HG02678 (cell line): ENCODE results near the gene HLA-DPB1.
A peak's percentile ranks its signal among the peaks of the same experiment; 100 is the strongest.

Source experiments
- ATAC-seq: cut with Tn5 transposase; IDR thresholded peaks from one replicate; pipeline ENCODE4 v1.9.1; 2021; ENCODE audit warnings: mild to moderate bottlenecking, moderate library complexity; ENCODE audit not compliant: unreplicated experiment

HLA-DPB1 gene

GRCh38 chr6:33070909-33071308 lies 4.9 kb upstream of the HLA-DPB1 start:
- no peak for ATAC-seq

- no peak for ATAC-seq
These were observed 4.2 kb upstream of the HLA-DPB1 start for GRCh38 chr6:33071569-33071968.

GRCh38 chr6:33072508-33073100 lies 3.2 kb upstream of the HLA-DPB1 start:
- ATAC-seq, result no peak

- ATAC-seq, result peak; percentile 71
These were observed 2.3 kb upstream of the HLA-DPB1 start, which contains the start of gene HLA-DPA1 for GRCh38 chr6:33073431-33073871. Gene HLA-DPA1 (minus strand): TSS chr6:33073649.

- peak; percentile 7 for ATAC-seq
These were observed 602 bp upstream of the HLA-DPB1 start for GRCh38 chr6:33075208-33075567.

- ATAC-seq, result no peak
These were observed 680 bp downstream of the HLA-DPB1 start for GRCh38 chr6:33076406-33076934.

- ATAC-seq, result no peak
These were observed 2.1 kb downstream of the HLA-DPB1 start for GRCh38 chr6:33077908-33078307.

- no peak for ATAC-seq
These were observed 2.7 kb downstream of the HLA-DPB1 start for GRCh38 chr6:33078442-33078841.

- ATAC-seq, result no peak
These were observed 3.2 kb downstream of the HLA-DPB1 start for GRCh38 chr6:33078919-33079521.

GRCh38 chr6:33079580-33079979 lies 3.8 kb downstream of the HLA-DPB1 start:
- no peak for ATAC-seq

- peak; percentile 51 for ATAC-seq
These were observed 4.6 kb downstream of the HLA-DPB1 start for GRCh38 chr6:33080127-33081089.

- no peak for ATAC-seq
These were observed 5.5 kb downstream of the HLA-DPB1 start for GRCh38 chr6:33081098-33081824.

GRCh38 chr6:33082702-33083101 lies 6.9 kb downstream of the HLA-DPB1 start:
- no peak for ATAC-seq

- ATAC-seq, result no peak
These were observed 9.8 kb downstream of the HLA-DPB1 start for GRCh38 chr6:33085627-33086026.

GRCh38 chr6:33088258-33088930 lies 12.6 kb downstream of the HLA-DPB1 start:
- no peak for ATAC-seq

GRCh38 chr6:33088931-33089620 lies 13.3 kb downstream of the HLA-DPB1 start:
- no peak for ATAC-seq

- no peak for ATAC-seq
These were observed 16.2 kb downstream of the HLA-DPB1 start for GRCh38 chr6:33091957-33092356.

- no peak for ATAC-seq
These were observed 16.6 kb downstream of the HLA-DPB1 start for GRCh38 chr6:33092385-33092784.

- no peak for ATAC-seq
These were observed 18.1 kb downstream of the HLA-DPB1 start for GRCh38 chr6:33093855-33094254.

- no peak for ATAC-seq
These were observed 19.9 kb downstream of the HLA-DPB1 start for GRCh38 chr6:33095681-33096080.
